ENCODE data around the gene OXGR1. TPM values are rescaled to one million over a fixed set of nuclear protein-coding genes. Genes with fewer than 3 reads are reported as not detected.

OXGR1 gene
- polyA plus RNA-seq, 1 experiment = not detected

GRCh38 chr13:96940961-96941360 is 53.3 kb downstream of the OXGR1 start:
- ChIA-PET CTCF (interaction anchor here (0.6 to 2.2 kb wide), 2 partner anchors 13 to 17 kb away, joined by 8 to 9 read pairs; no protein-coding TSS in a partner anchor), POLR2A (no interaction called here)
- TF ChIP-seq, protein P1, sequence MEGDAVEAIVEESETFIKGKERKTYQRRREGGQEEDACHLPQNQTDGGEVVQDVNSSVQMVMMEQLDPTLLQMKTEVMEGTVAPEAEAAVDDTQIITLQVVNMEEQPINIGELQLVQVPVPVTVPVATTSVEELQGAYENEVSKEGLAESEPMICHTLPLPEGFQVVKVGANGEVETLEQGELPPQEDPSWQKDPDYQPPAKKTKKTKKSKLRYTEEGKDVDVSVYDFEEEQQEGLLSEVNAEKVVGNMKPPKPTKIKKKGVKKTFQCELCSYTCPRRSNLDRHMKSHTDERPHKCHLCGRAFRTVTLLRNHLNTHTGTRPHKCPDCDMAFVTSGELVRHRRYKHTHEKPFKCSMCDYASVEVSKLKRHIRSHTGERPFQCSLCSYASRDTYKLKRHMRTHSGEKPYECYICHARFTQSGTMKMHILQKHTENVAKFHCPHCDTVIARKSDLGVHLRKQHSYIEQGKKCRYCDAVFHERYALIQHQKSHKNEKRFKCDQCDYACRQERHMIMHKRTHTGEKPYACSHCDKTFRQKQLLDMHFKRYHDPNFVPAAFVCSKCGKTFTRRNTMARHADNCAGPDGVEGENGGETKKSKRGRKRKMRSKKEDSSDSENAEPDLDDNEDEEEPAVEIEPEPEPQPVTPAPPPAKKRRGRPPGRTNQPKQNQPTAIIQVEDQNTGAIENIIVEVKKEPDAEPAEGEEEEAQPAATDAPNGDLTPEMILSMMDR (IDR thresholded peaks at IDR 0.05; ENCODE audit: low read depth, low read length) = no peak
- Histone ChIP-seq H3K27ac (ENCODE audit: low read depth, low read length) (no peak overlapping the region), H3K9me3 (ENCODE audit: control insufficient read depth, insufficient read depth, low read length) (no peaks in the 10 kb centered on the region), H3K27me3 (ENCODE audit: control insufficient read depth, insufficient read depth, low read length) (no peaks in the 10 kb centered on the region), H3K4me3 (ENCODE audit: low read depth, low read length) (no peak overlapping the region)
- no peak for DNase-seq (ENCODE audit: low read depth, low spot score)

GRCh38 chr13:96935901-96936300 is 58.4 kb downstream of the OXGR1 start:
- TF ChIP-seq, protein P1 (IDR thresholded peaks at IDR 0.05; ENCODE audit: low read depth, low read length) = no peak
- POLR2A ChIA-PET = no interaction called here
- Histone ChIP-seq H3K4me3 (ENCODE audit: low read depth, low read length) (no peak overlapping the region), H3K9me3 (ENCODE audit: control insufficient read depth, insufficient read depth, low read length) (no peaks in the 10 kb centered on the region), H3K27ac (ENCODE audit: low read depth, low read length) (no peak overlapping the region), H3K27me3 (ENCODE audit: control insufficient read depth, insufficient read depth, low read length) (no peaks in the 10 kb centered on the region)
- no peak for DNase-seq (ENCODE audit: low read depth, low spot score)
- CTCF ChIA-PET = no interaction called here

Small RNA genes within 50 kb of the gene (small RNA-seq; reads per million reads assigned to genes)
- not detected for gene RN7SKP7 (ENCODE audit: insufficient read length, low read depth)

Other genes with a start within 250 kb of the OXGR1 start
- gene MBNL2, start 227.9 kb upstream of the OXGR1 start, polyA plus RNA-seq (2011; rRNA removed) = 42.4 and 44.0 TPM in 2 replicates